Neural cell (in vitro differentiated cells): ENCODE measurements around the gene C11orf91. TPM values are rescaled to one million over a fixed set of nuclear protein-coding genes. Genes with fewer than 3 reads are reported as not detected.

Source experiments
- H2AFZ ChIP-seq: fragments of 200-600, 300-800 bp; sonication (generic), shearing (Covaris generic); 2 replicates; pipeline ENCODE4 v1.6.0; 2014; ENCODE audit warnings: low read depth, mild to moderate bottlenecking, antibody characterized with exemption, low read length, moderate library complexity
- H3F3A ChIP-seq: fragments of 200-600 bp; shearing (Covaris generic); 2 replicates; pipeline ENCODE4 v1.6.1; 2016; ENCODE audit warnings: mild to moderate bottlenecking, moderate library complexity, mixed read lengths, antibody characterized with exemption, low read length; ENCODE audit not compliant: insufficient read depth, poor library complexity, severe bottlenecking
- H3K27ac ChIP-seq: fragments of 200-600, 300-800 bp; sonication (generic), shearing (Covaris generic); 2 replicates; pipeline ENCODE4 v1.5.1; 2014; ENCODE audit warnings: mild to moderate bottlenecking, low read length, moderate library complexity
- H3K27me3 ChIP-seq: fragments of 300-800, 200-600 bp; sonication (generic), shearing (Covaris generic); 2 replicates; pipeline ENCODE4 v1.6.0; 2014; ENCODE audit warnings: mild to moderate bottlenecking, low read depth, low read length, moderate library complexity; ENCODE audit not compliant: insufficient read depth
- H3K36me3 ChIP-seq: fragments of 300-800, 200-600 bp; sonication (generic), shearing (Covaris generic); 2 replicates; pipeline ENCODE4 v1.5.1; 2014; ENCODE audit warnings: mild to moderate bottlenecking, antibody characterized with exemption, low read length, moderate library complexity; ENCODE audit not compliant: insufficient read depth
- H3K4me2 ChIP-seq: fragments of 300-800, 200-600 bp; sonication (generic), shearing (Covaris generic); 2 replicates; pipeline ENCODE4 v1.6.0; 2014; ENCODE audit warnings: mild to moderate bottlenecking, low read length
- H3K4me3 ChIP-seq: fragments of 300-800, 200-600 bp; sonication (generic), shearing (Covaris generic); 2 replicates; pipeline ENCODE4 v1.5.1; 2014; ENCODE audit warnings: mild to moderate bottlenecking, low read length, moderate library complexity
- H3K79me2 ChIP-seq: fragments of 200-600 bp; shearing (Covaris generic); replicated peaks from 2 replicates; pipeline ENCODE4 v1.6.0; 2014; ENCODE audit warnings: mild to moderate bottlenecking, low read length, moderate library complexity; ENCODE audit not compliant: insufficient read depth
- H3K9ac ChIP-seq: fragments of 300-800, 200-600 bp; sonication (generic), shearing (Covaris generic); 2 replicates; pipeline ENCODE4 v1.6.1; 2016; ENCODE audit warnings: mild to moderate bottlenecking, low read length, mixed read lengths
- H3K9me2 ChIP-seq: fragments of 200-600 bp; shearing (Covaris generic); 2 replicates; pipeline ENCODE4 v1.6.1; 2016; ENCODE audit warnings: mild to moderate bottlenecking, low read length, mixed read lengths; ENCODE audit not compliant: insufficient read depth
- H3K9me3 ChIP-seq: fragments of 200-600, 300-800 bp; sonication (generic), shearing (Covaris generic); 2 replicates; pipeline ENCODE4 v1.6.1; 2016; ENCODE audit warnings: mild to moderate bottlenecking, mixed run types, low read length, moderate library complexity, mixed read lengths
- H4K20me1 ChIP-seq: fragments of 200-600 bp; shearing (Covaris generic); 2 replicates; pipeline ENCODE4 v1.6.1; 2016; ENCODE audit warnings: mild to moderate bottlenecking, mixed run types; ENCODE audit not compliant: insufficient read depth
- CTCF ChIP-seq: fragments of 450-650 bp; IDR thresholded peaks from 2 replicates; pipeline ENCODE4 v1.5.1; 2014; ENCODE audit warnings: antibody characterized with exemption, mild to moderate bottlenecking, moderate library complexity; ENCODE audit not compliant: poor library complexity, severe bottlenecking
- EP300 ChIP-seq: fragments of 450-650 bp; conservative IDR thresholded peaks from 2 replicates; pipeline ENCODE4 v1.6.1; 2014; ENCODE audit warnings: antibody characterized with exemption, mild to moderate bottlenecking, moderate library complexity; ENCODE audit not compliant: poor library complexity, severe bottlenecking
- EZH2 ChIP-seq: fragments of 200-600, 300-800 bp; shearing (Covaris generic), sonication (generic); IDR thresholded peaks from 2 replicates; pipeline ENCODE4 v1.6.1; 2014; ENCODE audit warnings: antibody characterized with exemption, low read length, borderline replicate concordance, mild to moderate bottlenecking; ENCODE audit not compliant: insufficient read depth, poor library complexity, severe bottlenecking
- MXI1 ChIP-seq: fragments of 450-650 bp; conservative IDR thresholded peaks from 2 replicates; pipeline ENCODE4 v1.6.1; 2014; ENCODE audit warnings: antibody characterized with exemption, mild to moderate bottlenecking; ENCODE audit not compliant: poor library complexity, severe bottlenecking
- POLR2AphosphoS5 ChIP-seq: IDR thresholded peaks from 2 replicates; pipeline ENCODE4 v1.6.1; 2012
- RAD21 ChIP-seq: fragments of 450-650 bp; conservative IDR thresholded peaks from 2 replicates; pipeline ENCODE4 v1.6.1; 2014; ENCODE audit warnings: antibody characterized with exemption, mild to moderate bottlenecking, moderate library complexity
- REST ChIP-seq: IDR thresholded peaks from 2 replicates; pipeline ENCODE4 v1.6.1; 2012; ENCODE audit warnings: borderline replicate concordance
- SMC3 ChIP-seq: fragments of 450-650 bp; conservative IDR thresholded peaks from 2 replicates; pipeline ENCODE4 v1.6.1; 2014; ENCODE audit warnings: antibody characterized with exemption, mild to moderate bottlenecking, moderate library complexity; ENCODE audit not compliant: poor library complexity
- TAF1 ChIP-seq: IDR thresholded peaks from 2 replicates; pipeline ENCODE4 v1.6.1; 2012; ENCODE audit warnings: low read depth
- polyA plus RNA-seq: library from polyadenylated mRNA; depleted of rRNA; stranded (reverse); fragments of >200 nt; gene quantifications from 2 replicates; pipeline ENCODE4 v1.2.3, GENCODE V29; 2014

C11orf91 gene
- polyA plus RNA-seq, 1 donor from 2014 or later, result not detected

GRCh38 chr11:33735271-33736147, 34.9 kb upstream of the C11orf91 start:
- Histone ChIP-seq H2AFZ (peak overlapping the region; percentile 69), H3K79me2 (peaks cover 35% of the 10 kb centered on the region)

More at GRCh38 chr11:33735271-33736147, 34.9 kb upstream of the C11orf91 start:
- no peak for TF ChIP-seq EP300
- peak; percentile 30 for TF ChIP-seq MXI1
- TF ChIP-seq EZH2, result no peak
- TF ChIP-seq SMC3, result no peak
- peak; percentile 41 for TF ChIP-seq CTCF
- TF ChIP-seq RAD21, result no peak
- TF ChIP-seq TAF1, result peak; percentile 18
- TF ChIP-seq POLR2AphosphoS5, result no peak
- no peak for TF ChIP-seq REST
- peak overlapping the region; percentile 81 for H3K27ac ChIP-seq
- no peaks in the 10 kb centered on the region for H3K36me3 ChIP-seq
- H3K27me3 ChIP-seq, result no peaks in the 10 kb centered on the region
- no peaks in the 10 kb centered on the region for H4K20me1 ChIP-seq
- peak overlapping the region; percentile 95 for H3K9ac ChIP-seq
- H3F3A ChIP-seq, result no peaks in the 10 kb centered on the region
- H3K4me3 ChIP-seq, result peak overlapping the region; percentile 93
- no peaks in the 10 kb centered on the region for H3K9me3 ChIP-seq
- H3K4me2 ChIP-seq, result peak overlapping the region; percentile 35
- H3K9me2 ChIP-seq, result no peaks in the 10 kb centered on the region
